GM18517 (cell line): ENCODE results near the gene LRRC55.
"Not testable (repeated sequence)": the region's sequence is repeated elsewhere in the genome, so short reads cannot be mapped to it uniquely, and the experiment has no call there.

Source experiments
- ATAC-seq: cut with Tn5 transposase; IDR thresholded peaks from one replicate; pipeline ENCODE4 v1.9.1; 2021; ENCODE audit warnings: mild to moderate bottlenecking, moderate library complexity; ENCODE audit not compliant: unreplicated experiment

LRRC55 gene

GRCh38 chr11:57160665-57161064, 21.1 kb upstream of the LRRC55 start:
- ATAC-seq, result no peak

- no peak for ATAC-seq
Observed at GRCh38 chr11:57161351-57161750, 20.4 kb upstream of the LRRC55 start.

GRCh38 chr11:57162179-57162898, 19.4 kb upstream of the LRRC55 start:
- ATAC-seq, result no peak

- no peak for ATAC-seq
Observed at GRCh38 chr11:57163160-57163868, 18.4 kb upstream of the LRRC55 start.

- no peak for ATAC-seq
Observed at GRCh38 chr11:57164317-57164716, 17.4 kb upstream of the LRRC55 start.

GRCh38 chr11:57167125-57167846, 14.5 kb upstream of the LRRC55 start:
- no peak for ATAC-seq

- ATAC-seq, result not testable (repeated sequence)
Observed at GRCh38 chr11:57169732-57170313, 11.9 kb upstream of the LRRC55 start.

- ATAC-seq, result no peak
Observed at GRCh38 chr11:57172031-57172430, 9.7 kb upstream of the LRRC55 start.

- no peak for ATAC-seq
Observed at GRCh38 chr11:57174656-57175055, 7.1 kb upstream of the LRRC55 start.

GRCh38 chr11:57175478-57175877, 6.3 kb upstream of the LRRC55 start:
- ATAC-seq, result no peak

GRCh38 chr11:57178334-57178733, 3.4 kb upstream of the LRRC55 start:
- ATAC-seq, result no peak

GRCh38 chr11:57179681-57180080, 2.1 kb upstream of the LRRC55 start:
- no peak for ATAC-seq

GRCh38 chr11:57180081-57180561, 1.6 kb upstream of the LRRC55 start:
- ATAC-seq, result no peak

GRCh38 chr11:57180964-57181363, 789 bp upstream of the LRRC55 start:
- ATAC-seq, result no peak

GRCh38 chr11:57182896-57183295, 1.1 kb downstream of the LRRC55 start:
- no peak for ATAC-seq

GRCh38 chr11:57190548-57190947, 8.8 kb downstream of the LRRC55 start:
- no peak for ATAC-seq

- no peak for ATAC-seq
Observed at GRCh38 chr11:57191311-57192219, 9.8 kb downstream of the LRRC55 start.

GRCh38 chr11:57192316-57192715, 10.6 kb downstream of the LRRC55 start:
- ATAC-seq, result no peak

GRCh38 chr11:57196596-57196995, 14.8 kb downstream of the LRRC55 start:
- ATAC-seq, result no peak

GRCh38 chr11:57197762-57198161, 16.0 kb downstream of the LRRC55 start:
- no peak for ATAC-seq
